Caco-2 (cell line): Measurements from ENCODE around the gene ZNF541. TPM values are rescaled to one million over a fixed set of nuclear protein-coding genes. Genes with fewer than 3 reads are reported as not detected.
A peak's percentile ranks its signal among the peaks of the same experiment; 100 is the strongest.

Experiments used
- BruUV-seq: library from RNA; stranded (reverse); fragments of 400-500 nt; replicated peaks from 2 replicates; lab custom pipeline; 2021; lab: Mats Ljungman, UMichigan
- CTCF ChIA-PET: fragments of 300-600 bp; sonication (Branson Sonifier 250); formaldehyde crosslinking; loops from one replicate; lab custom pipeline; 2022; ENCODE audit warnings: antibody characterized with exemption; lab: Charles Lee
- POLR2A ChIA-PET: fragments of 300-600 bp; sonication (Branson Sonifier 250); formaldehyde crosslinking; loops from one replicate; lab custom pipeline; 2022; ENCODE audit warnings: antibody characterized with exemption; lab: Charles Lee
- DNase-seq, 2 experiments: peaks; one replicate each; pipeline versions ENCODE4 v3.0.0 to v3.0.0-alpha.2; 2020 to 2022
- H3K27me3 ChIP-seq: replicated peaks from 2 replicates; pipeline ENCODE4 v1.6.0; 2011; ENCODE audit warnings: low read length; ENCODE audit not compliant: control insufficient read depth, insufficient read depth
- H3K36me3 ChIP-seq: 2 replicates; pipeline ENCODE4 v1.5.1; 2011; ENCODE audit warnings: low read length; ENCODE audit not compliant: control insufficient read depth, insufficient read depth
- H3K4me1 ChIP-seq: fragments of 250-450 bp; sonication (Bioruptor Pico); 2 replicates; pipeline ENCODE4 v1.5.1; 2020; ENCODE audit warnings: mild to moderate bottlenecking
- H3K4me3 ChIP-seq: 2 replicates; pipeline ENCODE4 v1.5.1; 2011; ENCODE audit warnings: low read depth, mild to moderate bottlenecking, control low read depth, low read length
- H3K9me3 ChIP-seq: fragments of 250-450 bp; sonication (Bioruptor Pico); 2 replicates; pipeline ENCODE4 v1.5.1; 2020; ENCODE audit warnings: mild to moderate bottlenecking, moderate library complexity
- H3K27ac Mint-ChIP-seq: one replicate; pipeline ENCODE4 v1.8.0; 2022; ENCODE audit warnings: mixed read lengths; ENCODE audit not compliant: unreplicated experiment
- H3K27me3 Mint-ChIP-seq: one replicate; pipeline ENCODE4 v1.8.0; 2022; ENCODE audit warnings: mixed read lengths; ENCODE audit not compliant: insufficient read depth, unreplicated experiment
- H3K36me3 Mint-ChIP-seq: one replicate; pipeline ENCODE4 v1.8.0; 2022; ENCODE audit warnings: mild to moderate bottlenecking, mixed read lengths; ENCODE audit not compliant: insufficient read depth, unreplicated experiment
- H3K4me1 Mint-ChIP-seq: one replicate; pipeline ENCODE4 v1.8.0; 2022; ENCODE audit warnings: low read depth, mixed read lengths; ENCODE audit not compliant: unreplicated experiment
- H3K4me3 Mint-ChIP-seq: one replicate; pipeline ENCODE4 v1.8.0; 2022; ENCODE audit warnings: mild to moderate bottlenecking, moderate library complexity, mixed read lengths; ENCODE audit not compliant: unreplicated experiment
- H3K9me3 Mint-ChIP-seq: one replicate; pipeline ENCODE4 v1.8.0; 2022; ENCODE audit warnings: mixed read lengths; ENCODE audit not compliant: unreplicated experiment
- CTCF ChIP-seq, 2 experiments: fragments of 200-600 bp in 1 of 2; IDR thresholded peaks; 1 replicate in 1 of 2; 2 replicates in 1 of 2; pipeline versions ENCODE4 v1.5.1 to v1.8.0; 2011 to 2022; ENCODE audit warnings: antibody characterized with exemption in 1 of 2, control low read depth in 1 of 2, inconsistent platforms in 1 of 2, low read depth in 1 of 2, low read length in 1 of 2, mild to moderate bottlenecking in 1 of 2, moderate library complexity in 1 of 2; ENCODE audit not compliant: insufficient read depth in 1 of 2, severe bottlenecking in 1 of 2, unreplicated experiment in 1 of 2
- intact Hi-C: fragments of 100-400 bp; cut with micrococcal nuclease; formaldehyde crosslinking; loops from one replicate; pipeline ENCODE4 v1.10.0; 2022; ENCODE audit not compliant: unreplicated experiment
- total RNA-seq: library from RNA; stranded (reverse); gene quantifications from 2 replicates; pipeline ENCODE4 v1.2.3, GENCODE V29; 2022

The ZNF541 gene
- total RNA-seq, 1 experiment from 2014 or later: not detected

GRCh38 chr19:47608969-47609905, 36.3 kb upstream of the ZNF541 start, which contains the start of gene BICRA:
BICRA (plus strand) TSS chr19:47609134; CDS start chr19:47673575, 64,441 bp downstream.
- no peaks in the 10 kb centered on the region for H3K27me3 ChIP-seq
- H3K9me3 Mint-ChIP-seq: no peaks in the 10 kb centered on the region
- POLR2A ChIA-PET: interaction anchor here (0.6 to 2.4 kb wide), 6 partner anchors 9 to 1940 kb away, joined by 3 to 30 read pairs (median 12); no protein-coding TSS in a partner anchor
- TF ChIP-seq CTCF (IDR thresholded peaks at IDR 0.05; ENCODE audit: insufficient read depth in 1 of 2, low read depth in 1 of 2, low read length in 1 of 2, severe bottlenecking in 1 of 2, unreplicated experiment in 1 of 2): no peak
- intact Hi-C loops: loop anchor here (1.0 to 2.0 kb wide), 4 partner anchors 9 to 94 kb away; partner anchors contain the start of gene NAPA
- peak; percentile 85 to 93 for DNase-seq
- H3K36me3 Mint-ChIP-seq: peaks cover 31% of the 10 kb centered on the region
- H3K36me3 ChIP-seq: peaks cover 1% of the 10 kb centered on the region; the same call in 1 of the 2 replicates
- peak within 1 kb of the TSS; percentile 91 for H3K4me3 Mint-ChIP-seq
- H3K27me3 Mint-ChIP-seq: no peaks in the 10 kb centered on the region
- peaks cover 11% of the 10 kb centered on the region for H3K4me1 Mint-ChIP-seq
- H3K27ac Mint-ChIP-seq: peak within 1 kb of the TSS; percentile 91
- H3K9me3 ChIP-seq: no peaks in the 10 kb centered on the region
- CTCF ChIA-PET: interaction anchor here (0.6 to 1.8 kb wide), 6 partner anchors 15 to 300 kb away, joined by 3 to 10 read pairs (median 4); no protein-coding TSS in a partner anchor
- no TSS peak for BruUV-seq
- H3K4me3 ChIP-seq: peak within 1 kb of the TSS; percentile 99
- peaks cover 31% of the 10 kb centered on the region for H3K4me1 ChIP-seq

GRCh38 chr19:47608074-47608918, 35.3 kb upstream of the ZNF541 start:
- H3K27ac Mint-ChIP-seq: peak overlapping the region; percentile 91
- H3K4me3 ChIP-seq: peak overlapping the region; percentile 99
- POLR2A ChIA-PET: interaction anchor here (0.6 to 1.0 kb wide), 3 partner anchors 8 to 1939 kb away, joined by 3 to 4 read pairs (median 3); no protein-coding TSS in a partner anchor
- peaks cover 11% of the 10 kb centered on the region for H3K4me1 Mint-ChIP-seq
- intact Hi-C loops: loop anchor here (1.0 to 2.0 kb wide), 4 partner anchors 8 to 93 kb away; partner anchors contain the start of gene NAPA
- TSS peak; percentile 76 for BruUV-seq
- H3K27me3 Mint-ChIP-seq: no peaks in the 10 kb centered on the region
- H3K27me3 ChIP-seq: no peaks in the 10 kb centered on the region
- peak overlapping the region; percentile 91 for H3K4me3 Mint-ChIP-seq
- H3K36me3 ChIP-seq: peaks cover 1% of the 10 kb centered on the region; the same call in 1 of the 2 replicates
- no peaks in the 10 kb centered on the region for H3K9me3 Mint-ChIP-seq
- peak; percentile 94 to 99 for DNase-seq
- H3K36me3 Mint-ChIP-seq: peaks cover 31% of the 10 kb centered on the region
- H3K9me3 ChIP-seq: no peaks in the 10 kb centered on the region
- peak in 1 of 2 experiments; percentile 29 for TF ChIP-seq CTCF (IDR thresholded peaks at IDR 0.05; ENCODE audit: insufficient read depth in 1 of 2, low read depth in 1 of 2, low read length in 1 of 2, severe bottlenecking in 1 of 2, unreplicated experiment in 1 of 2)
- peaks cover 27% of the 10 kb centered on the region for H3K4me1 ChIP-seq
- CTCF ChIA-PET: interaction anchor here (0.5 to 0.9 kb wide), 4 partner anchors 16 to 67 kb away, joined by 3 read pairs; no protein-coding TSS in a partner anchor
